Measurements from ENCODE around the gene PEPD. TPM values are rescaled to one million over a fixed set of nuclear protein-coding genes. Genes with fewer than 3 reads are reported as not detected.

PEPD gene
- polyA plus RNA-seq, 1 donor from 2014 or later = 43.9 TPM

DNA sequence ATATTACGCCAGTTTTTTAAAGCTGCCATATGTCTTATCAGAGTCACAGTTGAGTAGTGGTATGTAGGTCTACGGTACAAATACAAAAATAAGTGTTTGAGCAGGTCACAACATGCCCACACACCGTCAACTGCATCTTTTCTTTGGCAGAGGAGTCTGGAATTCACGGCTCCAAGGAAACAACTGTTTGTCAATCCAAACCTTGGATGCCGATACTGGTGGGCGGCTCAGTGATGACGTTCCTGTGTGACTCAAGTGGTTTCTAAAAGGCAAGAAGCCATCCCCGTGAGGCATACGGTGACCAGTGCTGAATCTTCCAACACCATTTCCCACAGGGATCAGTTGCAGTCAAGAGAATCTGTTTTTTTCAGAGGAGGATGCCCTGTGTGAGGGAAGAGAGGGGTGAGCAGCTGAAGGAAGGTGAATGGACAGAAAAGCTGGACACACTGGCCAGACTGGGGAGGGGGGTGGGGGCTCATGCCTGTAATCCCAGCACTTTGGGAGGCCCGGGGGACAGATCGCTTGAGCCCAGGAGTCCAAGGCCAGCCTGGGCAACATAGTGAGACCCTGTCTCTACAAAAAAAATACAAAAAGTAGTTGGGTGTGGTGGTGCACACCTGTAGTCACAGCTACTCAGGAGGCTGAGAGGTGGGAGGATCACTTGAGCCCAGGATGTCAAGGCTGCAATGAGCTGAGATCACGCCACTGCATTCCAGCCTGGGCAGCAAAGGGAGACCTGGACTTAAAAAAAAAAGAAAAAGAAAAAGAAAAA, 170.9 kb downstream of the PEPD start:
- Histone ChIP-seq H3K4me2 (ENCODE audit: low read length) (no peak overlapping the region), H3K9me3 (ENCODE audit: low read length) (no peaks in the 10 kb centered on the region), H3K79me2 (replicated peaks; ENCODE audit: insufficient read depth, low read length) (no peaks in the 10 kb centered on the region), H2AFZ (ENCODE audit: low read depth, low read length) (no peak overlapping the region), H3K36me3 (ENCODE audit: insufficient read depth, low read length) (no peaks in the 10 kb centered on the region), H4K20me1 (ENCODE audit: insufficient read depth) (no peaks in the 10 kb centered on the region), H3F3A (ENCODE audit: insufficient read depth, low read length, poor library complexity, severe bottlenecking) (no peaks in the 10 kb centered on the region), H3K27ac (ENCODE audit: low read length) (no peak overlapping the region), H3K9ac (ENCODE audit: low read length) (no peak overlapping the region), H3K9me2 (ENCODE audit: insufficient read depth, low read length) (no peaks in the 10 kb centered on the region), H3K27me3 (ENCODE audit: insufficient read depth, low read depth, low read length) (no peaks in the 10 kb centered on the region), H3K4me3 (ENCODE audit: low read length) (no peak overlapping the region)
- TF ChIP-seq MXI1 (conservative IDR thresholded peaks at IDR 0.05; ENCODE audit: poor library complexity, severe bottlenecking) (no peak), EP300 (conservative IDR thresholded peaks at IDR 0.05; ENCODE audit: poor library complexity, severe bottlenecking) (no peak), TAF1 (IDR thresholded peaks at IDR 0.05; ENCODE audit: low read depth) (no peak), RAD21 (conservative IDR thresholded peaks at IDR 0.05) (no peak), POLR2AphosphoS5 (IDR thresholded peaks at IDR 0.05) (no peak)

DNA sequence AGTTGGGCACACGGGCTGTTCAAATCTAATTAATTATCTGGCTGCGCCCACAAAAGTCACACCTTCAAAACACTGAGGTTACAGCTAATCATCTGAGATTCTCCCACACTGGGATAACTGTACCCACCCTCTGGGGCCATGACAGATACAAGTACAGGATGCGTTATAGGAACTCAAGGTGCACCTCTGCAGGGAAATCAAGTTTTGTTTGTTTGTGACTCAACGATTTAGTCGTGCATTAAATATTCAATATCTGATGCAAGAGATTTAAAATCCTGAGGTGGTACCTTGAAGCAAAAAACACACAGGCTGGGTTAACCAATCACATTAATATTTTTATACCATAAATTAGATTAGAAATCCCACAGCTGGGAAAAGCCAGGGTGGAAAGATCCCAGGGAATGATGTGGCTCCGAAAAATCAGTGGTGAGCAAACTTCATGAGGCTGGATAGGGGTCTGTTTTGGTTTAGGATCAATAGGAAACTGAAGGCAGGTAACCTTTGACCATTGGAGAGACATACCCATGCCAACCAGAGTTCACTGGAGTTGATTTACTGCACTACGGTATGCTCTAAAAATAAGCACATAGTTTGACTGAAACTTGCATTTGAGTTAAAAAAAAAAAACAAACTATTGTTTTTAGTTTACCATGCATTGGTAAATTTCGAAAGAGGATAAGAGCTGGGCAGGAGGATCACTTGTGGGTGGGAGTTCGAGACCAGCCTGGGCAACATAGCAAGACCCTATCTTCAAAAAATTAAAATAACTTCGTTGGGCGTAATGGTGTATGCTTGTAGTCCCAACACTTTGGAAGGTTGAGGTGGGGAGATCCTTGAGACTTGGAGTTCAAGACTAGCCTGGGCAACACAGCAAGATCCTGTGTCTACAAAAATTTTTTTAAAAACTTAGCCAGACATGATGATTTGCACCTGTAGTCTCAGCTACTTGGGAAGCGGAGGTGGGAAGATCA, 172.0 kb downstream of the PEPD start:
- Histone ChIP-seq H3K9ac (ENCODE audit: low read length) (no peak overlapping the region), H3K4me2 (ENCODE audit: low read length) (no peak overlapping the region), H3K9me2 (ENCODE audit: insufficient read depth, low read length) (no peaks in the 10 kb centered on the region), H3K4me3 (ENCODE audit: low read length) (no peak overlapping the region), H4K20me1 (ENCODE audit: insufficient read depth) (no peaks in the 10 kb centered on the region), H3K9me3 (ENCODE audit: low read length) (no peaks in the 10 kb centered on the region), H3K27ac (ENCODE audit: low read length) (no peak overlapping the region), H3K79me2 (replicated peaks; ENCODE audit: insufficient read depth, low read length) (no peaks in the 10 kb centered on the region), H3K36me3 (ENCODE audit: insufficient read depth, low read length) (no peaks in the 10 kb centered on the region), H2AFZ (ENCODE audit: low read depth, low read length) (no peak overlapping the region), H3F3A (ENCODE audit: insufficient read depth, low read length, poor library complexity, severe bottlenecking) (no peaks in the 10 kb centered on the region), H3K27me3 (ENCODE audit: insufficient read depth, low read depth, low read length) (no peaks in the 10 kb centered on the region)
- no peak for TF ChIP-seq POLR2AphosphoS5 (IDR thresholded peaks at IDR 0.05)
- no peak for TF ChIP-seq RAD21 (conservative IDR thresholded peaks at IDR 0.05)
- no peak for TF ChIP-seq MXI1 (conservative IDR thresholded peaks at IDR 0.05; ENCODE audit: poor library complexity, severe bottlenecking)
- no peak for TF ChIP-seq EZH2 (IDR thresholded peaks at IDR 0.05; ENCODE audit: borderline replicate concordance, insufficient read depth, low read length, poor library complexity, severe bottlenecking)
- no peak for TF ChIP-seq EP300 (conservative IDR thresholded peaks at IDR 0.05; ENCODE audit: poor library complexity, severe bottlenecking)
- TF ChIP-seq, protein P1, sequence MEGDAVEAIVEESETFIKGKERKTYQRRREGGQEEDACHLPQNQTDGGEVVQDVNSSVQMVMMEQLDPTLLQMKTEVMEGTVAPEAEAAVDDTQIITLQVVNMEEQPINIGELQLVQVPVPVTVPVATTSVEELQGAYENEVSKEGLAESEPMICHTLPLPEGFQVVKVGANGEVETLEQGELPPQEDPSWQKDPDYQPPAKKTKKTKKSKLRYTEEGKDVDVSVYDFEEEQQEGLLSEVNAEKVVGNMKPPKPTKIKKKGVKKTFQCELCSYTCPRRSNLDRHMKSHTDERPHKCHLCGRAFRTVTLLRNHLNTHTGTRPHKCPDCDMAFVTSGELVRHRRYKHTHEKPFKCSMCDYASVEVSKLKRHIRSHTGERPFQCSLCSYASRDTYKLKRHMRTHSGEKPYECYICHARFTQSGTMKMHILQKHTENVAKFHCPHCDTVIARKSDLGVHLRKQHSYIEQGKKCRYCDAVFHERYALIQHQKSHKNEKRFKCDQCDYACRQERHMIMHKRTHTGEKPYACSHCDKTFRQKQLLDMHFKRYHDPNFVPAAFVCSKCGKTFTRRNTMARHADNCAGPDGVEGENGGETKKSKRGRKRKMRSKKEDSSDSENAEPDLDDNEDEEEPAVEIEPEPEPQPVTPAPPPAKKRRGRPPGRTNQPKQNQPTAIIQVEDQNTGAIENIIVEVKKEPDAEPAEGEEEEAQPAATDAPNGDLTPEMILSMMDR (IDR thresholded peaks at IDR 0.05; ENCODE audit: poor library complexity, severe bottlenecking) = no peak
- no peak for TF ChIP-seq SMC3 (conservative IDR thresholded peaks at IDR 0.05; ENCODE audit: poor library complexity)
- TF ChIP-seq, protein P2, sequence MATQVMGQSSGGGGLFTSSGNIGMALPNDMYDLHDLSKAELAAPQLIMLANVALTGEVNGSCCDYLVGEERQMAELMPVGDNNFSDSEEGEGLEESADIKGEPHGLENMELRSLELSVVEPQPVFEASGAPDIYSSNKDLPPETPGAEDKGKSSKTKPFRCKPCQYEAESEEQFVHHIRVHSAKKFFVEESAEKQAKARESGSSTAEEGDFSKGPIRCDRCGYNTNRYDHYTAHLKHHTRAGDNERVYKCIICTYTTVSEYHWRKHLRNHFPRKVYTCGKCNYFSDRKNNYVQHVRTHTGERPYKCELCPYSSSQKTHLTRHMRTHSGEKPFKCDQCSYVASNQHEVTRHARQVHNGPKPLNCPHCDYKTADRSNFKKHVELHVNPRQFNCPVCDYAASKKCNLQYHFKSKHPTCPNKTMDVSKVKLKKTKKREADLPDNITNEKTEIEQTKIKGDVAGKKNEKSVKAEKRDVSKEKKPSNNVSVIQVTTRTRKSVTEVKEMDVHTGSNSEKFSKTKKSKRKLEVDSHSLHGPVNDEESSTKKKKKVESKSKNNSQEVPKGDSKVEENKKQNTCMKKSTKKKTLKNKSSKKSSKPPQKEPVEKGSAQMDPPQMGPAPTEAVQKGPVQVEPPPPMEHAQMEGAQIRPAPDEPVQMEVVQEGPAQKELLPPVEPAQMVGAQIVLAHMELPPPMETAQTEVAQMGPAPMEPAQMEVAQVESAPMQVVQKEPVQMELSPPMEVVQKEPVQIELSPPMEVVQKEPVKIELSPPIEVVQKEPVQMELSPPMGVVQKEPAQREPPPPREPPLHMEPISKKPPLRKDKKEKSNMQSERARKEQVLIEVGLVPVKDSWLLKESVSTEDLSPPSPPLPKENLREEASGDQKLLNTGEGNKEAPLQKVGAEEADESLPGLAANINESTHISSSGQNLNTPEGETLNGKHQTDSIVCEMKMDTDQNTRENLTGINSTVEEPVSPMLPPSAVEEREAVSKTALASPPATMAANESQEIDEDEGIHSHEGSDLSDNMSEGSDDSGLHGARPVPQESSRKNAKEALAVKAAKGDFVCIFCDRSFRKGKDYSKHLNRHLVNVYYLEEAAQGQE (IDR thresholded peaks at IDR 0.05; ENCODE audit: borderline replicate concordance) = no peak
- no peak for TF ChIP-seq TAF1 (IDR thresholded peaks at IDR 0.05; ENCODE audit: low read depth)
